Measurements from ENCODE around the gene CUL5. TPM values are rescaled to one million over a fixed set of nuclear protein-coding genes. Genes with fewer than 3 reads are reported as not detected.

The CUL5 gene
- total and polyA plus RNA-seq, 2 of the 8 experiments (the other 6 are each of a cell fraction or from before 2014, with no cell fraction given), result 4.9 to 31.8 TPM

DNA sequence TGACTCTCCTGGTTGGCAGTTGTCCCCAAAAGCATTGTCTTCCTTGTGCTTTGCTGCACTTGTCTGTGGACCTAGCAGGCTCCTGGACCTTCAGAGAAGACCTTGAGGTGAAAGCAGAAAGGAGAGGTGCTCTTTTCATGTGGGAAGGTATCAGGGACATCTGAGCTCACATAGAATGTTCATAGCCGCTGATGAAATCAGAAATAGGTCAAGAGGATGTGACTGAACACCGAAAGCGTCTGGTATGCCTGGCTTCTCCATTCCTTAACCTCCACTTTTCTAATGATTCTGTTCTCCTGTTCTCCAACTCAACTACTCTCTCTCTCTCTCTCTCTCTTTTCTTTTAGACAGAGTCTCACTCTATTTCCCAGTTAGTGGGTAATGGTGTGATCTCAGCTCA lies 6.2 kb upstream of the CUL5 start:
- Histone ChIP-seq H3K9me3 (ENCODE audit: insufficient read depth in 2 of 2, low read depth in 1 of 2, low read length in 1 of 2) (no peaks in the 10 kb centered on the region), H2BK12ac (ENCODE audit: low read depth, low read length) (no peak overlapping the region), H3K4ac (replicated peaks; ENCODE audit: insufficient read length, low read depth, low read length) (no peak overlapping the region), H3K9ac (replicated peaks in 1 of 4; ENCODE audit: extremely low read depth in 1 of 4, low read depth in 3 of 4, low read length in 3 of 4) (no peak overlapping the region), H3K4me2 (ENCODE audit: insufficient read depth in 1 of 2, low read depth in 2 of 2, low read length in 2 of 2) (no peak overlapping the region), H2BK15ac (ENCODE audit: low read length) (no peak overlapping the region), H2BK5ac (ENCODE audit: low read depth, low read length) (no peak overlapping the region), H3K23ac (ENCODE audit: insufficient read length) (no peak overlapping the region), H3K79me2 (ENCODE audit: control insufficient read depth in 1 of 2, insufficient read depth in 2 of 2, low read length in 2 of 2) (no peaks in the 10 kb centered on the region), H4K8ac (ENCODE audit: extremely low read depth, insufficient read depth, low read length) (no peak overlapping the region), H4K91ac (replicated peaks; ENCODE audit: insufficient read length, low read length) (no peak overlapping the region), H3K27ac (ENCODE audit: low read depth, low read length) (no peak overlapping the region), H2AFZ (ENCODE audit: low read length) (no peak overlapping the region), H3K56ac (replicated peaks; ENCODE audit: insufficient read length, low read depth, low read length) (no peak overlapping the region), H3K36me3 (ENCODE audit: control insufficient read depth in 2 of 4, insufficient read depth in 4 of 4, low read length in 3 of 4) (no peaks in the 10 kb centered on the region), H4K20me1 (replicated peaks in 1 of 2; ENCODE audit: control insufficient read depth in 1 of 2, insufficient read depth in 2 of 2, low read length in 2 of 2) (no peaks in the 10 kb centered on the region), H3K4me1 (replicated peaks in 1 of 4; ENCODE audit: control insufficient read depth in 3 of 4, insufficient read depth in 4 of 4, low read length in 3 of 4) (no peaks in the 10 kb centered on the region), H2AK5ac (ENCODE audit: low read depth, low read length) (no peak overlapping the region), H3K79me1 (ENCODE audit: low read depth, low read length) (no peaks in the 10 kb centered on the region), H2BK120ac (replicated peaks; ENCODE audit: low read depth, low read length) (no peak overlapping the region), H3K4me3 (ENCODE audit: extremely low read depth in 1 of 4, insufficient read depth in 2 of 4, low read depth in 3 of 4, low read length in 4 of 4) (no peak overlapping the region), H3K27me3 (replicated peaks in 1 of 4; ENCODE audit: control insufficient read depth in 3 of 4, extremely low read depth in 1 of 4, insufficient read depth in 3 of 4, low read length in 3 of 4) (no peaks in the 10 kb centered on the region), H3K23me2 (ENCODE audit: low read depth, low read length) (no peaks in the 10 kb centered on the region), H4K5ac (ENCODE audit: insufficient read length, low read depth, low read length) (no peak overlapping the region), H3K18ac (ENCODE audit: extremely low read depth, low read length) (no peak overlapping the region), H2BK20ac (ENCODE audit: low read length) (no peak overlapping the region), H3K14ac (ENCODE audit: insufficient read length) (no peak overlapping the region)
- FAIRE-seq, result no peak
- DNase-seq (ENCODE audit: low read depth in 1 of 2, low spot score in 2 of 2), result no peak
- ChIA-PET POLR2A (ENCODE audit: partially characterized antibody) (no interaction called here), CTCF (ENCODE audit: partially characterized antibody) (interaction anchor here (1.6 to 2.0 kb wide), 4 partner anchors 13 to 41 kb away, joined by 4 to 7 read pairs (median 5); no protein-coding TSS in a partner anchor)
- no peak for TF ChIP-seq YY1 (IDR thresholded peaks at IDR 0.05; ENCODE audit: low read depth, low read length)
- TF ChIP-seq TAF7 (optimal IDR thresholded peaks at IDR 0.05; ENCODE audit: borderline replicate concordance, low read depth, low read length), result no peak
- WGBS, 2 experiments (ENCODE audit: extremely low coverage in 1 of 2, insufficient coverage in 1 of 2, insufficient read length in 1 of 2, insufficient replicate concordance in 2 of 2, low coverage in 1 of 2, low lambda C conversion rate in 2 of 2, missing lambda C conversion rate in 1 of 2), result 89% methylated on average over 3 of the region's 3 CpGs; no CpG with 5 or more reads in 1 of the 2 experiments
